Endothelial cell (in vitro differentiated cells): ENCODE data around the gene PRR22. TPM values are rescaled to one million over a fixed set of nuclear protein-coding genes. Genes with fewer than 3 reads are reported as not detected.
A peak's percentile ranks its signal among the peaks of the same experiment; 100 is the strongest.

Experiments
- DNase-seq: peaks from one replicate; pipeline ENCODE4 v3.0.0; 2021; ENCODE audit warnings: low spot score
- H3K27ac Mint-ChIP-seq: one replicate; pipeline ENCODE4 v1.8.0; 2021; ENCODE audit warnings: mixed read lengths, inconsistent platforms; ENCODE audit not compliant: unreplicated experiment
- H3K27me3 Mint-ChIP-seq: one replicate; pipeline ENCODE4 v1.8.0; 2021; ENCODE audit warnings: mild to moderate bottlenecking, moderate library complexity, mixed read lengths, inconsistent platforms; ENCODE audit not compliant: unreplicated experiment
- H3K36me3 Mint-ChIP-seq: one replicate; pipeline ENCODE4 v1.8.0; 2021; ENCODE audit warnings: mild to moderate bottlenecking, low read depth, mixed read lengths, inconsistent platforms; ENCODE audit not compliant: unreplicated experiment
- H3K4me1 Mint-ChIP-seq: one replicate; pipeline ENCODE4 v1.8.0; 2021; ENCODE audit warnings: mild to moderate bottlenecking, mixed read lengths, inconsistent platforms; ENCODE audit not compliant: unreplicated experiment
- H3K4me3 Mint-ChIP-seq: one replicate; pipeline ENCODE4 v1.8.0; 2021; ENCODE audit warnings: mild to moderate bottlenecking, mixed read lengths, inconsistent platforms; ENCODE audit not compliant: unreplicated experiment
- H3K9me3 Mint-ChIP-seq: one replicate; pipeline ENCODE4 v1.8.0; 2021; ENCODE audit warnings: mixed read lengths, inconsistent platforms; ENCODE audit not compliant: unreplicated experiment
- total RNA-seq: library from RNA; stranded (reverse); fragmentation: NEBNext Ultra II Directional; extraction: Animal tissue kit (Norgen Biotek cat#: 25700); gene quantifications from one replicate; pipeline ENCODE4 v1.2.1, GENCODE V29; 2021; ENCODE audit not compliant: unreplicated experiment
- TF ChIP-seq, protein P1 (sequence below): fragments of 200-600 bp; sonication (generic); IDR thresholded peaks from one replicate; pipeline ENCODE4 v1.5.0; 2021; ENCODE audit warnings: antibody characterized with exemption; ENCODE audit not compliant: unreplicated experiment

PRR22 gene
- total RNA-seq, 1 donor from 2014 or later, result 2.2 TPM

- Mint-ChIP-seq H3K27ac (no peak overlapping the region), H3K9me3 (no peaks in the 10 kb centered on the region), H3K36me3 (peaks cover 17% of the 10 kb centered on the region), H3K4me3 (peak overlapping the region; percentile 42), H3K27me3 (peaks cover 14% of the 10 kb centered on the region), H3K4me1 (peaks cover 11% of the 10 kb centered on the region)
- no peak for DNase-seq
- TF ChIP-seq, protein P1, sequence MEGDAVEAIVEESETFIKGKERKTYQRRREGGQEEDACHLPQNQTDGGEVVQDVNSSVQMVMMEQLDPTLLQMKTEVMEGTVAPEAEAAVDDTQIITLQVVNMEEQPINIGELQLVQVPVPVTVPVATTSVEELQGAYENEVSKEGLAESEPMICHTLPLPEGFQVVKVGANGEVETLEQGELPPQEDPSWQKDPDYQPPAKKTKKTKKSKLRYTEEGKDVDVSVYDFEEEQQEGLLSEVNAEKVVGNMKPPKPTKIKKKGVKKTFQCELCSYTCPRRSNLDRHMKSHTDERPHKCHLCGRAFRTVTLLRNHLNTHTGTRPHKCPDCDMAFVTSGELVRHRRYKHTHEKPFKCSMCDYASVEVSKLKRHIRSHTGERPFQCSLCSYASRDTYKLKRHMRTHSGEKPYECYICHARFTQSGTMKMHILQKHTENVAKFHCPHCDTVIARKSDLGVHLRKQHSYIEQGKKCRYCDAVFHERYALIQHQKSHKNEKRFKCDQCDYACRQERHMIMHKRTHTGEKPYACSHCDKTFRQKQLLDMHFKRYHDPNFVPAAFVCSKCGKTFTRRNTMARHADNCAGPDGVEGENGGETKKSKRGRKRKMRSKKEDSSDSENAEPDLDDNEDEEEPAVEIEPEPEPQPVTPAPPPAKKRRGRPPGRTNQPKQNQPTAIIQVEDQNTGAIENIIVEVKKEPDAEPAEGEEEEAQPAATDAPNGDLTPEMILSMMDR, result no peak
Observed at GRCh38 chr19:5789351-5789761, 4.8 kb upstream of the PRR22 start.

- H3K36me3 Mint-ChIP-seq, result peaks cover 17% of the 10 kb centered on the region
- no peak for DNase-seq
- H3K9me3 Mint-ChIP-seq, result no peaks in the 10 kb centered on the region
- H3K27me3 Mint-ChIP-seq, result peaks cover 14% of the 10 kb centered on the region
- H3K27ac Mint-ChIP-seq, result no peak overlapping the region
- peaks cover 11% of the 10 kb centered on the region for H3K4me1 Mint-ChIP-seq
- TF ChIP-seq, protein P1, result no peak
- H3K4me3 Mint-ChIP-seq, result peak overlapping the region; percentile 57
Observed at GRCh38 chr19:5788422-5788821, 3.9 kb upstream of the PRR22 start.

DNA sequence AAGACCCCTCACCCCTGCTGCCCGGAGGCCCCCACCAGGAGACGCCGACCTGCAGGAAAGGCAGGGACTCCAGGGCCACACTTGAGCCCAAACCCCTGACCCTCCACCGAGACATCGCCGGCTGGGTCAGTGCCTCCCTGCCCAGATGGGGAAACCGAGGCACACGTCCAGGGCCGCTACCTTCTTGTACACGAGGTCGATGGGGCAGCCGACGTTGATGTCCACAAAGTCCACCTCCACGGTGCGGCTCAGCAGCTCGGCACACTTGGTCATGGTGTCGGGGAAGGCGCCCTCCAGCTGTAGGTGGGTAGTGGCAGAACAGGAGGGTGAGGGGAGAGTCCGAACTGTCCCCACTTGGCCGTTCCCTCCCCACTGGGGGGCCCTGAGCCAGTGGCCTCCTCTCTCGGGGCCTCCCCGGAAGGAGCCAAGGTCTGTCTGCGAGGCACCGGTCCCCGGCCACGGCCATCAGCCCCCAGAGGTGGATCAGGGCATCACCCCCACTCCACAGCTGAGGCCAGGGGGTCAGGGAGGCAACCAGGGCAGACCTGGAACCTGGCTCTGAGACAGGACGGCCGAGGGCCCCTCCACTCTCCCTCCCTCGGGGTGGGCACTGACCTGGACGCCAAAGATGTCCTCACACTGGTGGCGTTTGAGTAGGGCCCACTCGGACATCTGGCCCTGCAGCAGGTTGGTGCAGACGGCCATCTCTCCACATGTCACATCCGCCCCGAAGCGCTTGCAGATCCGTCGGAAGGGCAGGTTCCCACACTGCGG is 3.0 kb upstream of the PRR22 start:
- Mint-ChIP-seq H3K9me3 (no peaks in the 10 kb centered on the region), H3K4me3 (no peak overlapping the region), H3K36me3 (peaks cover 17% of the 10 kb centered on the region), H3K4me1 (peaks cover 11% of the 10 kb centered on the region), H3K27ac (no peak overlapping the region), H3K27me3 (peaks cover 14% of the 10 kb centered on the region)
- TF ChIP-seq, protein P1, result no peak
- DNase-seq, result no peak

- H3K27ac Mint-ChIP-seq, result no peak overlapping the region
- H3K36me3 Mint-ChIP-seq, result peaks cover 17% of the 10 kb centered on the region
- DNase-seq, result no peak
- peaks cover 11% of the 10 kb centered on the region for H3K4me1 Mint-ChIP-seq
- H3K9me3 Mint-ChIP-seq, result no peaks in the 10 kb centered on the region
- no peak overlapping the region for H3K4me3 Mint-ChIP-seq
- H3K27me3 Mint-ChIP-seq, result peaks cover 14% of the 10 kb centered on the region
- TF ChIP-seq, protein P1, result no peak
Observed at GRCh38 chr19:5786593-5787408, 2.3 kb upstream of the PRR22 start.

DNA sequence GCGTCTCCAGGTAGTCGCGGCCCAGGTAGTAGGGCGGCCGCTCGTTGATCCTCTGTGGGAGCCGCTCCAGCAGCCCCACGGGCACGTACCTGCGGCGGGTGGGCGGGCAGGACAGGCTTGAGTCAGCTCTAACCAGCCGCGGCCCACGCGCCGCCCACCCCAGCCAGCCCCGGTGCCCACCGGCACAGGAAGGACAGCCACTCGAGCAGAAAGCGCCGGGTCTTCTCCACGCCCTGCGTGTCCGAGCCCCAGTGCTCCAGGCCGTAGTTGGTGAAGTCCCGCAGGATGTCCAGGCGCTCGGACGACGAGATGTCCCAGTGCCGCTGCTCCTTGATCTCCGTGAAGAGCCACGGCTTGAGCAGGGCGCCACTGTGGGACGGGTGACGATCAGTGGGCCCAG is 877 bp upstream of the PRR22 start:
- Mint-ChIP-seq H3K27me3 (peaks cover 11% of the 10 kb centered on the region), H3K4me3 (no peak overlapping the region), H3K4me1 (peaks cover 4% of the 10 kb centered on the region), H3K36me3 (peaks cover 16% of the 10 kb centered on the region), H3K27ac (no peak overlapping the region), H3K9me3 (no peaks in the 10 kb centered on the region)
- DNase-seq, result no peak
- TF ChIP-seq, protein P1, result no peak
